Adrenal gland (tissue), 5 donors: ENCODE measurements around the gene ZBTB46.

Source experiments
- CTCF ChIP-seq, 6 experiments: fragments of 450-650 bp in 4 of 6; fragments of 200-600 bp in 2 of 6; sonication (generic) in 1 of 6; IDR thresholded peaks; 1 replicate in 5 of 6; 2 replicates in 1 of 6; pipeline versions ENCODE4 v1.5.1 to v1.8.0; 2016 to 2021; ENCODE audit warnings: antibody characterized with exemption in 6 of 6, mild to moderate bottlenecking in 2 of 6, moderate library complexity in 1 of 6
- POLR2A ChIP-seq, 2 donors: fragments of 450-650 bp; IDR thresholded peaks; one replicate each; pipeline ENCODE4 v1.6.1; 2017; ENCODE audit warnings: antibody characterized with exemption in 2 of 2, mild to moderate bottlenecking in 2 of 2, moderate library complexity in 1 of 2
- donor health status: DM: no; HTN: no; CAD: no.

GRCh38 chr20:63714858-63715257 is 116.2 kb downstream of the ZBTB46 start:
- TF ChIP-seq CTCF (IDR thresholded peaks at IDR 0.05) (no peak), POLR2A (IDR thresholded peaks at IDR 0.05) (no peak)
